ENCODE data around the gene GDPD2. TPM values are rescaled to one million over a fixed set of nuclear protein-coding genes. Genes with fewer than 3 reads are reported as not detected.

Gene GDPD2
- total RNA-seq, 1 experiment from 2014 or later = 0.44 TPM

- Histone ChIP-seq H3K9me3 (ENCODE audit: insufficient read depth, low read depth) (no peaks in the 10 kb centered on the region), H3F3A (ENCODE audit: insufficient read depth, low read depth) (no peaks in the 10 kb centered on the region), H3K9me2 (ENCODE audit: insufficient read depth) (no peaks in the 10 kb centered on the region), H3K4me1 (replicated peaks; ENCODE audit: insufficient read depth) (0 out of 2 replicates have a peak, but pooled peaks cover 12% of the 10 kb centered on the region), H3K27ac (0 out of 2 replicates have a peak overlapping the region, but pooled peaks have one; percentile 37), H3K27me3 (ENCODE audit: insufficient read depth, low read depth) (no peaks in the 10 kb centered on the region), H3K79me2 (ENCODE audit: low read depth) (no peaks in the 10 kb centered on the region), H3K4me2 (peak overlapping the region; percentile 90), H2AFZ (peak overlapping the region; percentile 97), H3K4me3 (peak overlapping the region; percentile 70), H4K20me1 (ENCODE audit: insufficient read depth) (no peaks in the 10 kb centered on the region), H3K36me3 (ENCODE audit: low read depth) (no peaks in the 10 kb centered on the region)
- ChIA-PET CTCF (interaction anchor here (0.5 kb wide), 1 partner anchor 311 kb away, joined by 3 read pairs; no protein-coding TSS in a partner anchor), POLR2A (ENCODE audit: unreplicated experiment) (interaction anchor here (0.5 kb wide), 1 partner anchor 1085 kb away, joined by 4 read pairs; no protein-coding TSS in a partner anchor)
- intact Hi-C loops (cut with micrococcal nuclease; ENCODE audit: unreplicated experiment) = loop anchor here (1.0 to 5.0 kb wide), 2 partner anchors 20 to 118 kb away; no protein-coding TSS in a partner anchor
- DNase-seq = peak; percentile 79 to 83
- TF ChIP-seq EZH2 (IDR thresholded peaks at IDR 0.05; ENCODE audit: low read depth) = no peak
- no peak for TF ChIP-seq CTCF (conservative IDR thresholded peaks at IDR 0.05)
- BruUV-seq (replicated peaks) = no TSS peak
These were observed 11.3 kb downstream of the GDPD2 start for GRCh38 chrX:70434352-70434866.

- Histone ChIP-seq H2AFZ (peak overlapping the region; percentile 82), H3K27me3 (ENCODE audit: insufficient read depth, low read depth) (no peaks in the 10 kb centered on the region), H3K79me2 (ENCODE audit: low read depth) (no peaks in the 10 kb centered on the region), H3K9me2 (ENCODE audit: insufficient read depth) (no peaks in the 10 kb centered on the region), H3K36me3 (ENCODE audit: low read depth) (no peaks in the 10 kb centered on the region), H4K20me1 (ENCODE audit: insufficient read depth) (no peaks in the 10 kb centered on the region), H3F3A (ENCODE audit: insufficient read depth, low read depth) (no peaks in the 10 kb centered on the region), H3K9me3 (ENCODE audit: insufficient read depth, low read depth) (no peaks in the 10 kb centered on the region), H3K4me3 (peak overlapping the region; percentile 70), H3K27ac (no peak overlapping the region), H3K4me1 (replicated peaks; ENCODE audit: insufficient read depth) (0 out of 2 replicates have a peak, but pooled peaks cover 12% of the 10 kb centered on the region), H3K4me2 (peak overlapping the region; percentile 90)
- DNase-seq = no peak
- TF ChIP-seq EZH2 (IDR thresholded peaks at IDR 0.05; ENCODE audit: low read depth) (no peak), CTCF (conservative IDR thresholded peaks at IDR 0.05) (no peak)
- POLR2A ChIA-PET (ENCODE audit: unreplicated experiment) = interaction anchor here (0.6 kb wide), 1 partner anchor 1510 kb away, joined by 7 read pairs; no protein-coding TSS in a partner anchor
- intact Hi-C loops (cut with micrococcal nuclease; ENCODE audit: unreplicated experiment) = loop anchor here (1.0 to 5.0 kb wide), 2 partner anchors 19 to 117 kb away; no protein-coding TSS in a partner anchor
- CTCF ChIA-PET = interaction anchor here (0.5 kb wide), 1 partner anchor 47 kb away, joined by 4 read pairs; no protein-coding TSS in a partner anchor
- BruUV-seq (replicated peaks) = no TSS peak
These were observed 11.9 kb downstream of the GDPD2 start for GRCh38 chrX:70434914-70435586.

GRCh38 chrX:70436343-70436742 lies 13.2 kb downstream of the GDPD2 start:
- Histone ChIP-seq H3K4me2 (no peak overlapping the region), H3K27me3 (ENCODE audit: insufficient read depth, low read depth) (no peaks in the 10 kb centered on the region), H3K9me3 (ENCODE audit: insufficient read depth, low read depth) (no peaks in the 10 kb centered on the region), H3K4me3 (no peak overlapping the region), H3F3A (ENCODE audit: insufficient read depth, low read depth) (no peaks in the 10 kb centered on the region), H3K79me2 (ENCODE audit: low read depth) (no peaks in the 10 kb centered on the region), H4K20me1 (ENCODE audit: insufficient read depth) (no peaks in the 10 kb centered on the region), H3K27ac (no peak overlapping the region), H3K9me2 (ENCODE audit: insufficient read depth) (no peaks in the 10 kb centered on the region), H3K36me3 (ENCODE audit: low read depth) (no peaks in the 10 kb centered on the region), H3K4me1 (replicated peaks; ENCODE audit: insufficient read depth) (0 out of 2 replicates have a peak, but pooled peaks cover 12% of the 10 kb centered on the region), H2AFZ (no peak overlapping the region)
- no peak for DNase-seq
- intact Hi-C loops (cut with micrococcal nuclease; ENCODE audit: unreplicated experiment) = no loop called here
- ChIA-PET POLR2A (ENCODE audit: unreplicated experiment) (no interaction called here), CTCF (no interaction called here)
- TF ChIP-seq CTCF (conservative IDR thresholded peaks at IDR 0.05) (no peak), EZH2 (IDR thresholded peaks at IDR 0.05; ENCODE audit: low read depth) (no peak)
- BruUV-seq (replicated peaks) = no TSS peak

All from PC-9 (cell line).